ENCODE measurements around the gene ANO2.

ANO2 gene

GRCh38 chr12:5715021-5715420 lies 230.0 kb downstream of the ANO2 start:
- Histone ChIP-seq H3K36me3 (replicated peaks) (no peaks in the 10 kb centered on the region), H3K27me3 (replicated peaks) (no peaks in the 10 kb centered on the region), H3K27ac (no peak overlapping the region), H3K4me3 (ENCODE audit: low read depth, low read length) (no peak overlapping the region)
- DNase-seq: no peak
- in situ Hi-C loops (cut with HindIII; ENCODE audit: low pct_ligation_motif_present, low sequenced_read_pairs): no loop called here
- TF ChIP-seq, protein P1, sequence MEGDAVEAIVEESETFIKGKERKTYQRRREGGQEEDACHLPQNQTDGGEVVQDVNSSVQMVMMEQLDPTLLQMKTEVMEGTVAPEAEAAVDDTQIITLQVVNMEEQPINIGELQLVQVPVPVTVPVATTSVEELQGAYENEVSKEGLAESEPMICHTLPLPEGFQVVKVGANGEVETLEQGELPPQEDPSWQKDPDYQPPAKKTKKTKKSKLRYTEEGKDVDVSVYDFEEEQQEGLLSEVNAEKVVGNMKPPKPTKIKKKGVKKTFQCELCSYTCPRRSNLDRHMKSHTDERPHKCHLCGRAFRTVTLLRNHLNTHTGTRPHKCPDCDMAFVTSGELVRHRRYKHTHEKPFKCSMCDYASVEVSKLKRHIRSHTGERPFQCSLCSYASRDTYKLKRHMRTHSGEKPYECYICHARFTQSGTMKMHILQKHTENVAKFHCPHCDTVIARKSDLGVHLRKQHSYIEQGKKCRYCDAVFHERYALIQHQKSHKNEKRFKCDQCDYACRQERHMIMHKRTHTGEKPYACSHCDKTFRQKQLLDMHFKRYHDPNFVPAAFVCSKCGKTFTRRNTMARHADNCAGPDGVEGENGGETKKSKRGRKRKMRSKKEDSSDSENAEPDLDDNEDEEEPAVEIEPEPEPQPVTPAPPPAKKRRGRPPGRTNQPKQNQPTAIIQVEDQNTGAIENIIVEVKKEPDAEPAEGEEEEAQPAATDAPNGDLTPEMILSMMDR (IDR thresholded peaks at IDR 0.05; ENCODE audit: low read depth, low read length, missing control alignments): no peak

DNA sequence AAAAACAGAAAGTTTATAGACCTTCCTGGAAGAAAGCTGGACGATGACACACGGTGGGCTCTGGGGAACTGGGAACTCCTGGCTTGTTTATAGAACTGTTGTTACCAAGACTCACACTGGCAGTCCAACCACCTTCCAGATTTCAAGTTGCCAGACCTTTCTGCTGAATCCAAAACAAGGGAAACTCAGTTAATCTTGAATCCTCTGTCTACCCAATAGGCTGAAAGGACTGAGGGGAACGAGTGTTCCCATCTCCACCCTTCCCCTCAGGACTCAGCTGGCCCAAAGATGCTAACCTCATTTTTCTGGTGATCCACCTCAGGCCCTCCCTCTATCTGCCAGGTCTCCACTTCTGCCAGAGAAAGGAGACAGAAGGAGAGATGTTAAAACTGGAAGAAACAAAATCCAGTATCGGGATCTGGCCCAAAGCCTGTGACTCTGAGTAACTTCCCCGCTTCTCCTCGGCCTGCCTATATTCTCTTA lies 231.4 kb downstream of the ANO2 start:
- TF ChIP-seq, protein P1 (IDR thresholded peaks at IDR 0.05; ENCODE audit: low read depth, low read length, missing control alignments): no peak
- in situ Hi-C loops (cut with HindIII; ENCODE audit: low pct_ligation_motif_present, low sequenced_read_pairs): no loop called here
- no peak overlapping the region for H3K27ac ChIP-seq
- no peak overlapping the region for H3K4me3 ChIP-seq (ENCODE audit: low read depth, low read length)
- no peaks in the 10 kb centered on the region for H3K27me3 ChIP-seq (replicated peaks)
- no peak for DNase-seq
- H3K36me3 ChIP-seq (replicated peaks): no peaks in the 10 kb centered on the region

DNA sequence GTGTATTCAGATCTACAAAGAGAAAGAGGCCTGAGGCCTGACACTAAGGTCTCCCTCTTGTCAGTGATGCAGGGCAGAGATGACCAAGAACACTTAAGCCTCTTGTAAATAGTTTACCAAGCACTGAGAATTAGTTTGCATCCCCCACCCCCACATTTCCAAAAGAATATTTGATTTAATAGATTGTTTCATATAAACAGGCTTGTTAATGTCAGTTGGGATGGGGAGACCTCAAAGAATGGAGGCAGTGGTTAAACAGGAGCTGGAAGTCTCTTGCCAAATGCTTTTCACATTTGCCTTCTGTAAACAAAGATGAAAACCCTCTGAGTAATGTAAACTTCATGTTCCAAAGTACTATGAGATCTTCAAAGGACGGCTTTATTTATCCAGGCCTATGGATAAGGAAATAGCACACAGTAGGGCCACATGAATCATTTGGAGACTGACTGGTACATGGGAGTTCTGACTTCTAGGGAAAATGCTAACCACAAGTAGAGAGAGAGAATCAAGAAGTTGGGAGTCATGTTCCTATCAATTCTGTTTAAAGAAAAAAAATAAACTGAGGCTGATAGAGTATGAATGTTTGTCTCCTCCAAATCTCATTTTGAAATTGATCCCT lies 234.7 kb downstream of the ANO2 start:
- DNase-seq: no peak
- H3K36me3 ChIP-seq (replicated peaks): no peaks in the 10 kb centered on the region
- TF ChIP-seq, protein P1 (IDR thresholded peaks at IDR 0.05; ENCODE audit: low read depth, low read length, missing control alignments): no peak
- H3K27me3 ChIP-seq (replicated peaks): no peaks in the 10 kb centered on the region
- in situ Hi-C loops (cut with HindIII; ENCODE audit: low pct_ligation_motif_present, low sequenced_read_pairs): no loop called here
- no peak overlapping the region for H3K4me3 ChIP-seq (ENCODE audit: low read depth, low read length)
- H3K27ac ChIP-seq: no peak overlapping the region

GRCh38 chr12:5708371-5708770 lies 236.7 kb downstream of the ANO2 start:
- Histone ChIP-seq H3K27ac (no peak overlapping the region), H3K27me3 (replicated peaks) (no peaks in the 10 kb centered on the region), H3K4me3 (ENCODE audit: low read depth, low read length) (no peak overlapping the region), H3K36me3 (replicated peaks) (no peaks in the 10 kb centered on the region)
- no peak for DNase-seq
- in situ Hi-C loops (cut with HindIII; ENCODE audit: low pct_ligation_motif_present, low sequenced_read_pairs): no loop called here
- TF ChIP-seq, protein P1 (IDR thresholded peaks at IDR 0.05; ENCODE audit: low read depth, low read length, missing control alignments): no peak

GRCh38 chr12:5706247-5706646 lies 238.8 kb downstream of the ANO2 start:
- in situ Hi-C loops (cut with HindIII; ENCODE audit: low pct_ligation_motif_present, low sequenced_read_pairs): no loop called here
- TF ChIP-seq, protein P1 (IDR thresholded peaks at IDR 0.05; ENCODE audit: low read depth, low read length, missing control alignments): no peak
- no peak for DNase-seq
- no peak overlapping the region for H3K27ac ChIP-seq
- no peaks in the 10 kb centered on the region for H3K27me3 ChIP-seq (replicated peaks)
- H3K36me3 ChIP-seq (replicated peaks): no peaks in the 10 kb centered on the region
- H3K4me3 ChIP-seq (ENCODE audit: low read depth, low read length): no peak overlapping the region

- TF ChIP-seq, protein P1 (IDR thresholded peaks at IDR 0.05; ENCODE audit: low read depth, low read length, missing control alignments): no peak
- Histone ChIP-seq H3K36me3 (replicated peaks) (no peaks in the 10 kb centered on the region), H3K27ac (no peak overlapping the region), H3K27me3 (replicated peaks) (no peaks in the 10 kb centered on the region), H3K4me3 (ENCODE audit: low read depth, low read length) (no peak overlapping the region)
- in situ Hi-C loops (cut with HindIII; ENCODE audit: low pct_ligation_motif_present, low sequenced_read_pairs): no loop called here
- no peak for DNase-seq
Observed at GRCh38 chr12:5705791-5706190, 239.3 kb downstream of the ANO2 start.
